MM.1S (cell line): ENCODE results near the gene ATG10.

Experiments used
- DNase-seq: peaks from one replicate; pipeline ENCODE4 v3.0.0-alpha.2; 2015
- H2AFZ ChIP-seq: fragments of 300-600 bp; sonication (generic); 2 replicates; pipeline ENCODE4 v1.6.0; 2016; ENCODE audit warnings: antibody characterized with exemption, low read length
- H3F3A ChIP-seq: fragments of 300-600 bp; sonication (generic); 2 replicates; pipeline ENCODE4 v1.6.1; 2016; ENCODE audit warnings: mild to moderate bottlenecking, antibody characterized with exemption, low read length, moderate library complexity, mixed read lengths; ENCODE audit not compliant: insufficient read depth
- H3K27ac ChIP-seq: fragments of 300-600 bp; sonication (generic); 2 replicates; pipeline ENCODE4 v1.5.1; 2016; ENCODE audit warnings: mild to moderate bottlenecking, low read length
- H3K27me3 ChIP-seq: fragments of 300-600 bp; sonication (generic); replicated peaks from 2 replicates; pipeline ENCODE4 v1.6.0; 2016; ENCODE audit warnings: low read length; ENCODE audit not compliant: insufficient read depth
- H3K36me3 ChIP-seq: fragments of 300-600 bp; sonication (generic); replicated peaks from 2 replicates; pipeline ENCODE4 v1.6.1; 2016; ENCODE audit warnings: mild to moderate bottlenecking, low read length, mixed read lengths; ENCODE audit not compliant: insufficient read depth
- H3K4me1 ChIP-seq: fragments of 300-600 bp; sonication (generic); 2 replicates; pipeline ENCODE4 v1.6.1; 2016; ENCODE audit warnings: low read length, mixed read lengths
- H3K4me2 ChIP-seq: fragments of 300-600 bp; sonication (generic); 2 replicates; pipeline ENCODE4 v1.6.0; 2016; ENCODE audit warnings: low read depth, low read length
- H3K4me3 ChIP-seq: fragments of 300-600 bp; sonication (generic); 2 replicates; pipeline ENCODE4 v1.5.1; 2016; ENCODE audit warnings: low read length, mixed read lengths
- H3K79me2 ChIP-seq: fragments of 300-600 bp; sonication (generic); 2 replicates; pipeline ENCODE4 v1.6.1; 2016; ENCODE audit warnings: mixed run types, low read length, mixed read lengths
- H3K9ac ChIP-seq: fragments of 300-600 bp; sonication (generic); 2 replicates; pipeline ENCODE4 v1.6.1; 2016; ENCODE audit warnings: low read length, mixed read lengths
- H3K9me2 ChIP-seq: fragments of 300-600 bp; sonication (generic); replicated peaks from 2 replicates; pipeline ENCODE4 v1.6.1; 2016; ENCODE audit warnings: mild to moderate bottlenecking, low read length, mixed read lengths; ENCODE audit not compliant: insufficient read depth
- H3K9me3 ChIP-seq: fragments of 300-600 bp; sonication (generic); replicated peaks from 2 replicates; pipeline ENCODE4 v1.6.1; 2016; ENCODE audit warnings: mild to moderate bottlenecking, low read length, mixed read lengths; ENCODE audit not compliant: insufficient read depth
- H4K20me1 ChIP-seq: fragments of 300-600 bp; sonication (generic); 2 replicates; pipeline ENCODE4 v1.6.1; 2016; ENCODE audit warnings: mild to moderate bottlenecking, low read length, moderate library complexity, mixed read lengths; ENCODE audit not compliant: insufficient read depth
- EZH2 ChIP-seq: fragments of 300-600 bp; sonication (generic); optimal IDR thresholded peaks from 2 replicates; pipeline ENCODE3; 2017; ENCODE audit warnings: low read depth, mild to moderate bottlenecking, antibody characterized with exemption, low read length, mixed read lengths
- EZH2phosphoT487 ChIP-seq: fragments of 300-600 bp; sonication (generic); IDR thresholded peaks from 2 replicates; pipeline ENCODE4 v1.6.1; 2018; ENCODE audit warnings: antibody characterized with exemption, low read length
- TF ChIP-seq, protein P1 (sequence below): fragments of 300-600 bp; sonication (generic); IDR thresholded peaks from 2 replicates; pipeline ENCODE4 v1.5.1; 2016; ENCODE audit warnings: antibody characterized with exemption, low read length, mixed read lengths

The ATG10 gene

DNA sequence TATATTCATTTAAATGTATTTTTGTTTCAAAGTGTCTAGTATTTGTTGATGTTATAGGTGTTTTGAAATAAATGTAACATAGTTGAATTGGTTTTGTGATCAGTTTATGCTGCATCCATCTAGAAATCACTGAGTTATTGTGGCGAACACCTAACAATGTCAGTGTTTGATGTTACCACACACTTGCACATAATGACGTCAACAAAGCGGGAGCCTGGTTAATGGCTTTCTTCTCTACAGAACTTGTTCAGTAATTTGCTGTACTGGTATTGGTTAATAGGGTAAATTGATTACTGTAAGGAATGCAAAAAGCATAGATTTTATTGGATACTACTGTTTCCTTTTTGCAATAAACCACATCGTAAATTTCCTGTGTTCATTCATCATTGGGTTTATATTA lies 133.0 kb downstream of the ATG10 start:
- Histone ChIP-seq H3K4me2 (no peak overlapping the region), H3K27ac (no peak overlapping the region), H2AFZ (no peak overlapping the region), H4K20me1 (no peaks in the 10 kb centered on the region), H3K79me2 (no peaks in the 10 kb centered on the region), H3K4me1 (no peaks in the 10 kb centered on the region), H3K9ac (no peak overlapping the region), H3F3A (no peaks in the 10 kb centered on the region), H3K27me3 (no peaks in the 10 kb centered on the region), H3K9me3 (no peaks in the 10 kb centered on the region), H3K9me2 (no peaks in the 10 kb centered on the region), H3K36me3 (no peaks in the 10 kb centered on the region), H3K4me3 (no peak overlapping the region)
- DNase-seq: no peak
- no peak for TF ChIP-seq EZH2

DNA sequence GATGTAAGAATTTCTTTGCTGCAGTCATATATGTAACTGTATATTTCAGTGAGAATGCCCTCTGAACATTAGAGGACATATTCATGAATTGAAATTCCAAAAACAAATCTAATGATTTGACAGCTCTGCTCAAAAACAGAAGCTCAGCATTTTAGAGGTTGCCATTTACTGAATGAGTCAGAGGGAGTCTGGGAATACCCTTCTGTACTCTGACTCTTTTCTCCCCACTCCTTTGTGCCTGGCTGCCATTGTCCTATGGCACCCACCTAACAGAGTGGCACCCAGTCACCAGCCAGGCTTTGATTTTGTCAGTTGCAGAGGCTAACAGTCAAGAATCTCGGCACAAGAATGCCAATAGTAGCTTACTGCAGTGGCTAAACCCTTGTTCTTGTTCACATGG lies 133.6 kb downstream of the ATG10 start:
- H3K9me2 ChIP-seq: no peaks in the 10 kb centered on the region
- DNase-seq: no peak
- H3K9me3 ChIP-seq: no peaks in the 10 kb centered on the region
- H3K79me2 ChIP-seq: no peaks in the 10 kb centered on the region
- no peak overlapping the region for H3K4me3 ChIP-seq
- no peak overlapping the region for H3K27ac ChIP-seq
- H2AFZ ChIP-seq: no peak overlapping the region
- no peak overlapping the region for H3K4me2 ChIP-seq
- H3K27me3 ChIP-seq: no peaks in the 10 kb centered on the region
- no peaks in the 10 kb centered on the region for H4K20me1 ChIP-seq
- no peaks in the 10 kb centered on the region for H3K36me3 ChIP-seq
- H3K9ac ChIP-seq: no peak overlapping the region
- H3F3A ChIP-seq: no peaks in the 10 kb centered on the region
- TF ChIP-seq, protein P1, sequence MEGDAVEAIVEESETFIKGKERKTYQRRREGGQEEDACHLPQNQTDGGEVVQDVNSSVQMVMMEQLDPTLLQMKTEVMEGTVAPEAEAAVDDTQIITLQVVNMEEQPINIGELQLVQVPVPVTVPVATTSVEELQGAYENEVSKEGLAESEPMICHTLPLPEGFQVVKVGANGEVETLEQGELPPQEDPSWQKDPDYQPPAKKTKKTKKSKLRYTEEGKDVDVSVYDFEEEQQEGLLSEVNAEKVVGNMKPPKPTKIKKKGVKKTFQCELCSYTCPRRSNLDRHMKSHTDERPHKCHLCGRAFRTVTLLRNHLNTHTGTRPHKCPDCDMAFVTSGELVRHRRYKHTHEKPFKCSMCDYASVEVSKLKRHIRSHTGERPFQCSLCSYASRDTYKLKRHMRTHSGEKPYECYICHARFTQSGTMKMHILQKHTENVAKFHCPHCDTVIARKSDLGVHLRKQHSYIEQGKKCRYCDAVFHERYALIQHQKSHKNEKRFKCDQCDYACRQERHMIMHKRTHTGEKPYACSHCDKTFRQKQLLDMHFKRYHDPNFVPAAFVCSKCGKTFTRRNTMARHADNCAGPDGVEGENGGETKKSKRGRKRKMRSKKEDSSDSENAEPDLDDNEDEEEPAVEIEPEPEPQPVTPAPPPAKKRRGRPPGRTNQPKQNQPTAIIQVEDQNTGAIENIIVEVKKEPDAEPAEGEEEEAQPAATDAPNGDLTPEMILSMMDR: no peak
- no peak for TF ChIP-seq EZH2
- no peak for TF ChIP-seq EZH2phosphoT487
- H3K4me1 ChIP-seq: no peaks in the 10 kb centered on the region

DNA sequence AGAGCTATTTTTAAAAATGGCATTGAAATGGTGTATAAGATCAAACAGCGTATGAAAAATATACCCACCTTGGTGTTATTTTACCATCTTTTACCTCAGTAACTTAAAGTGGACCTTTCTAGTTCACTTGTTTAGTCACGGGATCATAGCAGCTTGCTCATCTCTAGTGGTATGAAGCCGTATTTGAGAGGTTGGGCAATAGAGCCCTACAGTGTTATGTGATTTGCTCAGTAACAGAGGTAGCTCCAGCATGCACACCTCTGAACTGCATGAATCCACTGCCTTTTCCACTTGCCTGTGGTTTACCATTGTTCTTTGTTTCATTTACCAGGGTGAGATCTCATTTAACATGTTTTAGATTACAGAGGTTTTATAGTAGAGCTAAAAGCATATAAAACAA lies 134.4 kb downstream of the ATG10 start:
- Histone ChIP-seq H3K9me2 (no peaks in the 10 kb centered on the region), H3K9me3 (no peaks in the 10 kb centered on the region)

DNA sequence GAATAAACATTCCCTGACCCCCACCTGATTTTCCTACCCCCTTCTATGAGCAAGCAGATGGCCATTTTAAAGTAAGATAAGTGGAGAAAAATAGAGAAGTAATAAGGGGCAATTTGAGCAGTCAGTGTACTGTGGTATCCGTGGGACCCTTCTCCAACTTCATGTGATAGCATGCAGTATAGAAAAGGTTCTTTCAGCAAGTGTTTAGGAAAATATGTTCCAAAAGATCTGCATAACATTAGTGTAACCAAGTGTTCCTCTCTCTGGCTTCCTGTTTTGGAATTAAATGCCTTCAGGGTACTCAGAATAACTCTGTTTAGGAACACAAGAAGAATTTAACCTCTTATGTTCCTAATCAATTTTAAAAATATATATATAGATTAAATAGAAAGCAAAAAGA lies 134.9 kb downstream of the ATG10 start:
- no peak overlapping the region for H2AFZ ChIP-seq
- no peak for TF ChIP-seq EZH2
- no peak for TF ChIP-seq EZH2phosphoT487
- TF ChIP-seq, protein P1: no peak

More for the DNA sequence above, 134.4 kb downstream of the ATG10 start:
- H3K79me2 ChIP-seq: no peaks in the 10 kb centered on the region
- H3K4me3 ChIP-seq: no peak overlapping the region
- no peak overlapping the region for H2AFZ ChIP-seq
- no peak overlapping the region for H3K4me2 ChIP-seq
- no peak for DNase-seq
- no peaks in the 10 kb centered on the region for H4K20me1 ChIP-seq
- no peak overlapping the region for H3K27ac ChIP-seq
- H3K9ac ChIP-seq: no peak overlapping the region
- H3K36me3 ChIP-seq: no peaks in the 10 kb centered on the region
- H3F3A ChIP-seq: 0 out of 2 replicates have a peak, but pooled peaks cover 3% of the 10 kb centered on the region
- TF ChIP-seq EZH2phosphoT487: no peak
- no peak for TF ChIP-seq EZH2
- TF ChIP-seq, protein P1: no peak
- no peaks in the 10 kb centered on the region for H3K27me3 ChIP-seq
- peaks cover 5% of the 10 kb centered on the region; the same call in 1 of the 2 replicates for H3K4me1 ChIP-seq

More for the DNA sequence above, 134.9 kb downstream of the ATG10 start:
- Histone ChIP-seq H3K36me3 (no peaks in the 10 kb centered on the region), H3K4me2 (no peak overlapping the region), H3K4me1 (peaks cover 9% of the 10 kb centered on the region), H3F3A (0 out of 2 replicates have a peak, but pooled peaks cover 3% of the 10 kb centered on the region), H3K27ac (no peak overlapping the region), H3K79me2 (no peaks in the 10 kb centered on the region), H3K27me3 (no peaks in the 10 kb centered on the region), H4K20me1 (no peaks in the 10 kb centered on the region), H3K9ac (no peak overlapping the region), H3K9me3 (no peaks in the 10 kb centered on the region), H3K4me3 (no peak overlapping the region), H3K9me2 (no peaks in the 10 kb centered on the region)
- DNase-seq: no peak
